Measurements from ENCODE around the gene MRPL58. TPM values are rescaled to one million over a fixed set of nuclear protein-coding genes. Genes with fewer than 3 reads are reported as not detected.
A peak's percentile ranks its signal among the peaks of the same experiment; 100 is the strongest.

Gene MRPL58
- total RNA-seq, 4 donors from 2014 or later = 37.8 to 55.1 (median 49.7) TPM

DNA sequence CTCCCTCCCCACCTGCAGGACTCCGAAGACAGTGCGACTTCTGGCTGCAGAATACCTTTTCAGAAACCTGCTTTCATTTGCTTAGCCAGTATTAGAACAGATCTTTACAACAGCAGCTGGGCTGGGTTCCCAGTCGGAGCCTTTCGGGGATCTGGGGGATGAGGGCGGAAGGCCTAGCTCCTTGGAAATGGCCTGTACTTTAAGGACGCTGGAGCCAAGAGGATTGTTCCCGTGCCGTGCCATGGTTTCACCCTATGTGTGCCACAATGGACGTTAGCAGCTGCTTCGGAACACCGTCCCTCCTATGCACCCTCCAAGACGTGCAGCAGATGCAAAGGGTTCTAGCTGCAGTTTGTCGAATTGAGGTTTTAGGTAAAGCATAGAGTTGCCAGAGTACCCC is 50.7 kb downstream of the MRPL58 start:
- WGBS, 2 donors = 86 to 91% methylated on average over 8 to 13 of the region's 13 CpGs
- Histone ChIP-seq H3K9me3 (no peaks in the 10 kb centered on the region), H3K27me3 (no peaks in the 10 kb centered on the region), H3K36me3 (peaks cover 19 to 31% of the 10 kb centered on the region in 2 donors), H3K27ac (no peak overlapping the region), H3K4me1 (peaks cover 20 to 35% of the 10 kb centered on the region in 2 donors), H3K4me3 (replicated peaks in 1 of 3) (no peak overlapping the region)
- no peak for DNase-seq
- TF ChIP-seq POLR2A (IDR thresholded peaks at IDR 0.05) = no peak
- TF ChIP-seq, protein P1, sequence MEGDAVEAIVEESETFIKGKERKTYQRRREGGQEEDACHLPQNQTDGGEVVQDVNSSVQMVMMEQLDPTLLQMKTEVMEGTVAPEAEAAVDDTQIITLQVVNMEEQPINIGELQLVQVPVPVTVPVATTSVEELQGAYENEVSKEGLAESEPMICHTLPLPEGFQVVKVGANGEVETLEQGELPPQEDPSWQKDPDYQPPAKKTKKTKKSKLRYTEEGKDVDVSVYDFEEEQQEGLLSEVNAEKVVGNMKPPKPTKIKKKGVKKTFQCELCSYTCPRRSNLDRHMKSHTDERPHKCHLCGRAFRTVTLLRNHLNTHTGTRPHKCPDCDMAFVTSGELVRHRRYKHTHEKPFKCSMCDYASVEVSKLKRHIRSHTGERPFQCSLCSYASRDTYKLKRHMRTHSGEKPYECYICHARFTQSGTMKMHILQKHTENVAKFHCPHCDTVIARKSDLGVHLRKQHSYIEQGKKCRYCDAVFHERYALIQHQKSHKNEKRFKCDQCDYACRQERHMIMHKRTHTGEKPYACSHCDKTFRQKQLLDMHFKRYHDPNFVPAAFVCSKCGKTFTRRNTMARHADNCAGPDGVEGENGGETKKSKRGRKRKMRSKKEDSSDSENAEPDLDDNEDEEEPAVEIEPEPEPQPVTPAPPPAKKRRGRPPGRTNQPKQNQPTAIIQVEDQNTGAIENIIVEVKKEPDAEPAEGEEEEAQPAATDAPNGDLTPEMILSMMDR (IDR thresholded peaks at IDR 0.05) = no peak
- intact Hi-C loops (cut with DNase I) = loop anchor here (5.0 kb wide), 1 partner anchor 49 kb away; no protein-coding TSS in a partner anchor

GRCh38 chr17:75063626-75064025 is 51.2 kb downstream of the MRPL58 start:
- Histone ChIP-seq H3K36me3 (peaks cover 19 to 31% of the 10 kb centered on the region in 2 donors), H3K4me1 (peaks cover 16 to 31% of the 10 kb centered on the region in 2 donors), H3K4me3 (replicated peaks in 1 of 3) (no peak overlapping the region), H3K27me3 (no peaks in the 10 kb centered on the region), H3K27ac (no peak overlapping the region), H3K9me3 (no peaks in the 10 kb centered on the region)
- whole genome bisulfite sequencing, 2 donors = 97 to 100% methylated on average over 1 to 3 of the region's 3 CpGs
- TF ChIP-seq, protein P1 (IDR thresholded peaks at IDR 0.05) = no peak
- TF ChIP-seq POLR2A (IDR thresholded peaks at IDR 0.05) = no peak
- DNase-seq = no peak
- intact Hi-C loops (cut with DNase I) = loop anchor here (5.0 kb wide), 1 partner anchor 49 kb away; no protein-coding TSS in a partner anchor

- TF ChIP-seq, protein P1 (IDR thresholded peaks at IDR 0.05) = no peak
- TF ChIP-seq POLR2A (IDR thresholded peaks at IDR 0.05) = no peak
- Histone ChIP-seq H3K27ac (no peak overlapping the region), H3K4me3 (replicated peaks in 1 of 3) (no peak overlapping the region), H3K9me3 (no peaks in the 10 kb centered on the region), H3K27me3 (no peaks in the 10 kb centered on the region), H3K4me1 (peaks cover 16 to 31% of the 10 kb centered on the region in 2 donors), H3K36me3 (peaks cover 19 to 31% of the 10 kb centered on the region in 2 donors)
- DNase-seq = no peak
- 96 to 97% methylated on average over 11 of the region's 11 CpGs for WGBS, 2 donors
- intact Hi-C loops (cut with DNase I) = loop anchor here (5.0 kb wide), 1 partner anchor 48 kb away; no protein-coding TSS in a partner anchor
Measured at GRCh38 chr17:75064040-75064439, 51.6 kb downstream of the MRPL58 start.

DNA sequence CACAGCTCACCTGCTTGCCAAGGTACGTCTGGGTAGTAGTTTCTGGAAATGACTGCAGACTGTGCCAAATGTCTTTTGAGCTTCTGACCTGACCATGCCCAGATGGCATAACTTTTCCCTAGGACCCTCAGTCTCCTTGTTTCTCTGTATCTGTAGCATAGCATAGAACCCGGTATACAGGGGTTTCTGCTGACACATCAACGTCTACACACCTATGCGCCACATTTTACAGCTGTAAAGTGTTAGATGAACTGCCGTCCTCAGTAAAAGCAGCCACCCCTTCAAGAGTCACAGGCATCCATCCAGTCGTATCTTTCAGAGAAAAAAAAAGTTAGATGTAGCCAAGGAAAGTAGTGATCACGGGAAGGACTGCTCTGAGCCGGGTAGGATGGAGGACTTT is 52.0 kb downstream of the MRPL58 start:
- H3K27me3 ChIP-seq = no peaks in the 10 kb centered on the region
- H3K4me3 ChIP-seq (replicated peaks in 1 of 3) = no peak overlapping the region
- H3K4me1 ChIP-seq = peaks cover 14 to 28% of the 10 kb centered on the region in 2 donors
- no peak overlapping the region for H3K27ac ChIP-seq
- no peaks in the 10 kb centered on the region for H3K9me3 ChIP-seq
- intact Hi-C loops (cut with DNase I) = loop anchor here (5.0 kb wide), 1 partner anchor 48 kb away; no protein-coding TSS in a partner anchor
- H3K36me3 ChIP-seq = peaks cover 19 to 31% of the 10 kb centered on the region in 2 donors
- TF ChIP-seq POLR2A (IDR thresholded peaks at IDR 0.05) = no peak
- TF ChIP-seq, protein P1 (IDR thresholded peaks at IDR 0.05) = no peak
- DNase-seq = no peak
- 91 to 92% methylated on average over 8 of the region's 8 CpGs for WGBS, 2 donors

GRCh38 chr17:75064867-75065561 is 52.5 kb downstream of the MRPL58 start:
- TF ChIP-seq POLR2A (IDR thresholded peaks at IDR 0.05) = no peak
- TF ChIP-seq, protein P1 (IDR thresholded peaks at IDR 0.05) = no peak
- intact Hi-C loops (cut with DNase I) = loop anchor here (5.0 kb wide), 1 partner anchor 47 kb away; no protein-coding TSS in a partner anchor
- WGBS, 2 donors = 95 to 97% methylated on average over 14 to 18 of the region's 18 CpGs
- peak overlapping the region in 1 of 3 donors; percentile 12 for H3K27ac ChIP-seq
- no peaks in the 10 kb centered on the region for H3K27me3 ChIP-seq
- H3K9me3 ChIP-seq = no peaks in the 10 kb centered on the region
- DNase-seq = no peak
- no peak overlapping the region for H3K4me3 ChIP-seq (replicated peaks in 1 of 3)
- H3K36me3 ChIP-seq = peaks cover 19 to 31% of the 10 kb centered on the region in 2 donors
- peaks cover 11 to 23% of the 10 kb centered on the region in 2 donors for H3K4me1 ChIP-seq
